Effector memory CD8-positive, alpha-beta T cell (primary cell): ENCODE measurements around the gene PRKAG2.
"Not testable (repeated sequence)": the region's sequence is repeated elsewhere in the genome, so short reads cannot be mapped to it uniquely, and the experiment has no call there.

Source experiments
- ATAC-seq: fragments of 150-1000 bp; cut with Tn5 transposase; replicated peaks from 2 replicates; pipeline ENCODE4 v1.10.0; 2021; ENCODE audit warnings: mild to moderate bottlenecking, moderate library complexity
- DNase-seq, 3 experiments: peaks; one replicate each; pipeline ENCODE4 v3.0.0; 2021
- H3K27ac Mint-ChIP-seq, 2 donors: one replicate each; pipeline ENCODE4 v1.8.0; 2022; ENCODE audit warnings: mild to moderate bottlenecking in 2 of 2, mixed read lengths in 2 of 2, moderate library complexity in 2 of 2
- H3K27me3 Mint-ChIP-seq, 2 donors: one replicate each; pipeline ENCODE4 v1.8.0; 2022; ENCODE audit warnings: mixed read lengths in 2 of 2
- H3K36me3 Mint-ChIP-seq: one replicate; pipeline ENCODE4 v1.8.0; 2022; ENCODE audit warnings: mild to moderate bottlenecking, moderate library complexity, mixed read lengths; ENCODE audit not compliant: insufficient read depth
- H3K4me1 Mint-ChIP-seq, 2 donors: one replicate each; pipeline ENCODE4 v1.8.0; 2022; ENCODE audit warnings: low read depth in 2 of 2, mixed read lengths in 2 of 2
- H3K4me3 Mint-ChIP-seq, 2 donors: one replicate each; pipeline ENCODE4 v1.8.0; 2022; ENCODE audit warnings: mild to moderate bottlenecking in 2 of 2, mixed read lengths in 2 of 2, moderate library complexity in 2 of 2
- H3K9me3 Mint-ChIP-seq, 2 donors: one replicate each; pipeline ENCODE4 v1.8.0; 2022; ENCODE audit warnings: mixed read lengths in 2 of 2

PRKAG2 gene

DNA sequence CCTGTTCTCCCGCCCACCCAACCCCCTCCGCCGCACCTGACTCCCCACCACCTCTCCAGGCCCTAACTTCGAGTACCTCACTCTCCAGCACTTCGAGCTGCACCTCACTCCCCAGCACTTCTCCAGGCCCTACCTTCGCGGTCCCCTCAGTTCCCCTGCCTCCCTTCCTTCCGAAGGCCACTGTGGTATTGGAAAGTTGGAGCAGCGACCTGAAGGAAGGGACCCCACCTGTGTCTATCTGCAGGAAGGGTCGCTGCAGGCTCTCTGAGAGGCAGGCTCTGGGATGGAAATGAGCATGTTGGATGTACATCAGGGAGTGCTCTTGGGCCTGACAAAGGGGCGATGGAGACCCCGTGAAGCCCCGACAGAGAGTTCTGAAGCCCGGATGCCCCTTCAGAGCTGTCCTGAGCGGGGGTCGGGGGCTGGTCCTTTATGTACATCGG is 122.2 kb downstream of the PRKAG2 start:
- Mint-ChIP-seq H3K36me3 (no peaks in the 10 kb centered on the region), H3K4me3 (no peak overlapping the region), H3K27ac (peak overlapping the region in 1 of 2 donors; percentile 41), H3K9me3 (no peaks in the 10 kb centered on the region), H3K27me3 (no peaks in the 10 kb centered on the region), H3K4me1 (peaks cover 17 to 22% of the 10 kb centered on the region in 2 donors)
- no peak for DNase-seq
- ATAC-seq, result no peak

GRCh38 chr7:151754142-151754590 is 122.7 kb downstream of the PRKAG2 start:
- ATAC-seq (no peak), DNase-seq (no peak)
- H3K4me1 Mint-ChIP-seq, result peaks cover 12 to 16% of the 10 kb centered on the region in 2 donors
- H3K27me3 Mint-ChIP-seq, result no peaks in the 10 kb centered on the region
- no peak overlapping the region for H3K4me3 Mint-ChIP-seq
- no peaks in the 10 kb centered on the region for H3K9me3 Mint-ChIP-seq
- no peak overlapping the region for H3K27ac Mint-ChIP-seq
- no peaks in the 10 kb centered on the region for H3K36me3 Mint-ChIP-seq

- ATAC-seq, result no peak
- H3K36me3 Mint-ChIP-seq, result no peaks in the 10 kb centered on the region
These were observed 123.9 kb downstream of the PRKAG2 start for GRCh38 chr7:151752816-151753595.

GRCh38 chr7:151752037-151752436 is 124.9 kb downstream of the PRKAG2 start:
- DNase-seq (no peak), ATAC-seq (no peak)
- Mint-ChIP-seq H3K4me1 (peaks cover 11 to 15% of the 10 kb centered on the region in 2 donors), H3K27me3 (no peaks in the 10 kb centered on the region), H3K4me3 (no peak overlapping the region), H3K36me3 (no peaks in the 10 kb centered on the region), H3K27ac (no peak overlapping the region), H3K9me3 (no peaks in the 10 kb centered on the region)

More at GRCh38 chr7:151752816-151753595, 123.9 kb downstream of the PRKAG2 start:
- no peaks in the 10 kb centered on the region for H3K27me3 Mint-ChIP-seq
- no peak overlapping the region for H3K27ac Mint-ChIP-seq
- no peak overlapping the region for H3K4me3 Mint-ChIP-seq
- H3K4me1 Mint-ChIP-seq, result peaks cover 12 to 15% of the 10 kb centered on the region in 2 donors
- DNase-seq, result no peak
- no peaks in the 10 kb centered on the region for H3K9me3 Mint-ChIP-seq

GRCh38 chr7:151748733-151749132 is 128.2 kb downstream of the PRKAG2 start:
- Mint-ChIP-seq H3K4me1 (peaks cover 4% of the 10 kb centered on the region in 2 donors), H3K27ac (no peak overlapping the region), H3K36me3 (peaks cover 5% of the 10 kb centered on the region), H3K4me3 (no peak overlapping the region), H3K9me3 (no peaks in the 10 kb centered on the region), H3K27me3 (no peaks in the 10 kb centered on the region)
- ATAC-seq (no peak), DNase-seq (no peak)

DNA sequence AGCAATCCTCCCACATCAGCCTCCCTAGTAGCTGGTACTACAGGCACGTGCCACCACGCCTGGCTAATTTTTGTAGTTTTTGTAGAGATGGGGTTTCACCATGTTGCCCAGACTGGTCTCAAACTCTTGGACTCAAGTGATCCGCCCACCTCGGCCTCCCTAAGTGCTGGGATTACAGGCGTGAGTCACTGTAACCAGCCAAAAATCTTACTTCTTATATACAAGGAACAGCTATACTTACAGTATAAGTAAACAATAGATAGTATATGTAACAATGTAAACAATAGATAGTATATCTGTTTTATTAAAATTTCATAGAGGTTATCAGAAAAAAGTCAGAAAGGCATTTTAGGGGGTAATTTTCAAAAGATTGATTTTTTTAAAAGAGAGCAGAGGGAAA is 128.9 kb downstream of the PRKAG2 start:
- H3K4me3 Mint-ChIP-seq, DNase-seq, H3K36me3 Mint-ChIP-seq, H3K4me1 Mint-ChIP-seq, H3K9me3 Mint-ChIP-seq, H3K27me3 Mint-ChIP-seq, ATAC-seq, H3K27ac Mint-ChIP-seq: not testable (repeated sequence)

DNA sequence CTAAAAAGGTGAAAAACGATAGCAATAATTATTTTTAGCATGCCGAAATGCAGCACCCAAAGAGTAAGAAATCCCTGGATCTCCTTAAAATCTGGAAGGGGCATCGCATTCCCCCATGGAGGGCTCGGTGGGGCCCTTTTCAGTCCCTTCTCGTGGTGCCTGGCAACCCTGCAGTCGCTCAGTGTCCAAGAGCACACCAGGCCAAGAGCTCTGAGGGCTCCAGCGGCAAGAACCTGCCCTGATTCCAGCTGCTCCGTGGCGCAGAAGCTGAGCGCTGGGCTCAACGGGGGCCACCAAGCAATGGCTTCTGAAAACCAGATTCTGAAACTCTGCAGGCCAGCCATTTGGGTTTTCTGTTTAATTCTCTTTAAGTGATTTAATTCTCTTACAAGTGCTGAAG is 131.2 kb downstream of the PRKAG2 start:
- Mint-ChIP-seq H3K4me3 (no peak overlapping the region), H3K4me1 (peaks cover 4 to 8% of the 10 kb centered on the region in 2 donors), H3K27ac (no peak overlapping the region), H3K27me3 (no peaks in the 10 kb centered on the region), H3K9me3 (no peaks in the 10 kb centered on the region), H3K36me3 (peaks cover 8% of the 10 kb centered on the region)
- no peak for ATAC-seq
- DNase-seq, result no peak

DNA sequence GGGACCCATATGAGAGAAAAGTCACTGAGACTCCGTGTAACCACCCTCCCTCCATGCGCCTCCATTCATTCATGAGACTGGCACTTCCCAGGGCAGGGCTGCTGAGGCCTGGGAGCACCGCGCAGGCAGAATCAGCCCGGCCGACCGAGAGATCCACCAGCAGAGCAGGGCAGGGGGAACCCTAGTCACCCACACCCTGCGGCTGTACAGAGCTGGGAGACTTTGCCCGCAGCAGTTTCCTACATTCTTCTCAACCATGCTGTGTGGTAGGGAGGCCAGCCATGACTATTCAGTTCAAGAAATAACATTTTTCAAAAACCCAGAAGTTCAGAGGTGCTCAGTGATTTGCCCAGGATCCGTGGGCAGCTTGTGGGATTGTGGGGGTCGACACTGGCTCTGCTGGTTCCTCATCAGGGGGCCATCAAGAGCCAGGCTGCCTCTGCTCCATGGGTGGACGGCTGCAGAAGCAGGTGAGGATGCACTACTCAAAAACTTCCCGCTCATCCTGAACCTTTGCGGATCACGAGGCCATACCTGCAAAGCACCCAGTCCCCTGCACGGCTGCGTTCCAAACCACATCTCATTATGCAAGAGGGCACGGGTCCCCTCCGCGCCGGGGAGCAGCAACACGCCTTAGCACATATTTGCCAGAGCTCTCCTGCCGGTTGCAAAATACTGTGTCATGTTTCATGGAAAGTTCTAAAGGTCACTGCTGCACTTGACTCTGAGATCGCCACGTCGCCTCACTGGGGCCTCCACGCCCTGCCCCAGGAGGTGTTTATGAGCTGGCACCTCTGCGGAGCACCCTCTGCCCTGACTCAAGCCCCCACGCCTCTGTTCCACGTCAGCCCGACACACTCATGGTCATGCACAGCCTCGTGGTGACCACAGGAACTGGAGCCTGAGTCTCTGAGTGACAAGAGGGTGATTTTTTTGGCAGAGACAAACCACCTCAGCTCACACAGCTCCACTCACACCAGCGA is 132.0 kb downstream of the PRKAG2 start:
- ATAC-seq (peak; percentile 54), DNase-seq (no peak)
- H3K27me3 Mint-ChIP-seq, result no peaks in the 10 kb centered on the region
- peaks cover 8% of the 10 kb centered on the region in 2 donors for H3K4me1 Mint-ChIP-seq
- H3K4me3 Mint-ChIP-seq, result no peak overlapping the region
- H3K36me3 Mint-ChIP-seq, result peaks cover 8% of the 10 kb centered on the region
- no peak overlapping the region for H3K27ac Mint-ChIP-seq
- no peaks in the 10 kb centered on the region for H3K9me3 Mint-ChIP-seq

- no peak overlapping the region for H3K27ac Mint-ChIP-seq
- DNase-seq (no peak), ATAC-seq (no peak)
- no peaks in the 10 kb centered on the region for H3K9me3 Mint-ChIP-seq
- H3K4me3 Mint-ChIP-seq, result no peak overlapping the region
- H3K27me3 Mint-ChIP-seq, result no peaks in the 10 kb centered on the region
- peaks cover 8 to 9% of the 10 kb centered on the region in 2 donors for H3K4me1 Mint-ChIP-seq
- H3K36me3 Mint-ChIP-seq, result peaks cover 8% of the 10 kb centered on the region
These were observed 132.8 kb downstream of the PRKAG2 start for GRCh38 chr7:151744051-151744580.

- H3K4me1 Mint-ChIP-seq, result peaks cover 8 to 12% of the 10 kb centered on the region in 2 donors
- no peaks in the 10 kb centered on the region for H3K9me3 Mint-ChIP-seq
- H3K4me3 Mint-ChIP-seq, result no peak overlapping the region
- H3K27ac Mint-ChIP-seq, result no peak overlapping the region
- ATAC-seq (no peak), DNase-seq (no peak)
- H3K36me3 Mint-ChIP-seq, result peaks cover 8% of the 10 kb centered on the region
- no peaks in the 10 kb centered on the region for H3K27me3 Mint-ChIP-seq
These were observed 133.4 kb downstream of the PRKAG2 start for GRCh38 chr7:151743481-151743983.

GRCh38 chr7:151742713-151743480 is 134.0 kb downstream of the PRKAG2 start:
- Mint-ChIP-seq H3K4me1 (peaks cover 8 to 12% of the 10 kb centered on the region in 2 donors), H3K27ac (no peak overlapping the region), H3K9me3 (no peaks in the 10 kb centered on the region), H3K36me3 (peaks cover 8% of the 10 kb centered on the region), H3K27me3 (no peaks in the 10 kb centered on the region), H3K4me3 (no peak overlapping the region)
- ATAC-seq, result no peak
- DNase-seq, result no peak

DNA sequence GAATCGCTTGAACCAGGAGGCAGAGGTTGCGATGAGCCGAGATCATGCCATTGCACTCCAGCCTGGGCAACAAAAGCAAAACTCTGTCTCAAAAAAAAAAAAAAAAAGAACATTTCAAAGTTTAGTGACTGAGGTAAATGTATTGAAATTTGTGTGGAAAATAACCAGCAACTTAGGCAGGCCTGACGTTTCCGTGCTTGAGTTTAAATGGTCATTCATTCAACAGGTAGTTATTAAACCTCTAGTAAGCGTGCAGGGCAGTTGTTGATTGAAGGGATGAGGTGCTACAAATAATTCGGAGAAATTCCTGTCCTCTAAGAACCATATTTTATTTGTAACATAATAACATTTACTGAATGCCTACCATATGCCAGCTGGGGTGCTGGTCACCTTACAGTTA is 135.3 kb downstream of the PRKAG2 start:
- ATAC-seq (no peak), DNase-seq (no peak)
- no peaks in the 10 kb centered on the region for H3K27me3 Mint-ChIP-seq
- peaks cover 8% of the 10 kb centered on the region for H3K36me3 Mint-ChIP-seq
- no peak overlapping the region for H3K27ac Mint-ChIP-seq
- no peaks in the 10 kb centered on the region for H3K9me3 Mint-ChIP-seq
- H3K4me1 Mint-ChIP-seq, result peaks cover 8 to 12% of the 10 kb centered on the region in 2 donors
- no peak overlapping the region for H3K4me3 Mint-ChIP-seq
